ENCODE measurements around the gene CNTNAP2.

- no peak for TF ChIP-seq POLR2AphosphoS5 (IDR thresholded peaks at IDR 0.05; ENCODE audit: low read depth, low read length)
- no peak for TF ChIP-seq RAD21 (IDR thresholded peaks at IDR 0.05 in 1 of 2, conservative IDR thresholded peaks at IDR 0.05 in 1 of 2; ENCODE audit: low read depth in 2 of 2, low read length in 2 of 2)
Measured at GRCh38 chr7:147650991-147651390, 1534.4 kb downstream of the CNTNAP2 start.
